K562 (cell line): ENCODE results near the gene NR5A1. TPM values are rescaled to one million over a fixed set of nuclear protein-coding genes. Genes with fewer than 3 reads are reported as not detected.
A peak's percentile ranks its signal among the peaks of the same experiment; 100 is the strongest.

Experiments
- ATAC-seq: fragments of 200-7000 bp; cut with Tn5 transposase; 3 replicates; pipeline ENCODE4 v1.9.1; 2020; ENCODE audit warnings: moderate library complexity
- BruUV-seq: library from RNA; stranded (reverse); fragments of 400-500 nt; replicated peaks from 2 replicates; lab custom pipeline; 2021; lab: Mats Ljungman, UMichigan
- CTCF ChIA-PET: fragments of 300-600 bp; formaldehyde crosslinking; extraction: SDS; loops from one replicate; lab custom pipeline; 2021; ENCODE audit warnings: low intra/inter-chr PET ratio; lab: Yijun Ruan, JAX
- POLR2A ChIA-PET: fragments of 300-600, 350-650 bp; sonication (Branson Sonifier 250); formaldehyde crosslinking; extraction: SDS; loops from one replicate; lab custom pipeline; 2021; ENCODE audit warnings: antibody characterized with exemption, inconsistent platforms; lab: Yijun Ruan, JAX
- DNase-seq, 4 experiments: peaks; one replicate each; pipeline versions ENCODE4 v3.0.0 to v3.0.0-alpha.2; 2011 to 2018; ENCODE audit warnings: low spot score in 3 of 4, mixed read lengths in 3 of 4; ENCODE audit errors: extremely low read depth in 1 of 4
- FAIRE-seq: peaks from 2 replicates; lab custom pipeline; 2011; peaks lifted over from hg19 to GRCh38; lab: Jason Lieb, UNC
- H2AFZ ChIP-seq: 2 replicates; pipeline ENCODE4 v1.6.0; 2011; ENCODE audit warnings: low read depth, low read length, control low read depth, inconsistent platforms
- H3K27ac ChIP-seq: fragments of 200-600 bp; 3 replicates; pipeline ENCODE4 v1.8.0; 2011; ENCODE audit warnings: low read depth, mild to moderate bottlenecking, control low read depth, inconsistent platforms, low read length, moderate library complexity, mixed read lengths; ENCODE audit errors: extremely low read depth
- H3K27me3 ChIP-seq, 2 experiments: fragments of 300-600 bp in 1 of 2; 2 replicates in 1 of 2; 3 replicates in 1 of 2; pipeline versions ENCODE4 v1.6.0 to v1.8.0; 2011; ENCODE audit warnings: inconsistent platforms in 2 of 2, low read length in 2 of 2, mild to moderate bottlenecking in 1 of 2, mixed read lengths in 1 of 2, moderate library complexity in 1 of 2; ENCODE audit not compliant: control insufficient read depth in 2 of 2, insufficient read depth in 2 of 2
- H3K36me3 ChIP-seq: fragments of 300-600 bp; 3 replicates; pipeline ENCODE4 v1.8.0; 2011; ENCODE audit warnings: mild to moderate bottlenecking, low read length, inconsistent platforms; ENCODE audit not compliant: control insufficient read depth, insufficient read depth
- H3K4me1 ChIP-seq, 2 experiments: fragments of 200-600 bp in 1 of 2; replicated peaks in 1 of 2; 2 replicates in 1 of 2; 3 replicates in 1 of 2; pipeline versions ENCODE4 v1.5.1 to v1.8.0; 2011; ENCODE audit warnings: inconsistent platforms in 2 of 2, low read length in 2 of 2, mild to moderate bottlenecking in 1 of 2, mixed read lengths in 1 of 2, moderate library complexity in 1 of 2; ENCODE audit not compliant: control insufficient read depth in 2 of 2, insufficient read depth in 2 of 2
- H3K4me2 ChIP-seq: 2 replicates; pipeline ENCODE4 v1.6.1; 2011; ENCODE audit warnings: low read length, control low read depth, inconsistent platforms, mixed read lengths; ENCODE audit not compliant: insufficient read depth
- H3K4me3 ChIP-seq: fragments of 200-600 bp; sonication (generic), shearing (Covaris generic); 2 replicates; pipeline ENCODE4 v1.5.1; 2016; ENCODE audit warnings: control low read depth, inconsistent platforms
- H3K79me2 ChIP-seq: fragments of 200-600 bp; 3 replicates; pipeline ENCODE4 v1.8.0; 2011; ENCODE audit warnings: low read length, inconsistent platforms; ENCODE audit not compliant: control insufficient read depth, insufficient read depth
- H3K9ac ChIP-seq, 2 experiments: 2 replicates each; pipeline versions ENCODE4 v1.6.0 to v1.6.1; 2011; ENCODE audit warnings: low read depth in 2 of 2, low read length in 2 of 2, control low read depth in 1 of 2, inconsistent platforms in 1 of 2, mild to moderate bottlenecking in 1 of 2, mixed read lengths in 1 of 2; ENCODE audit not compliant: insufficient read depth in 1 of 2
- H3K9me1 ChIP-seq: one replicate; pipeline ENCODE4 v1.6.0; 2011; ENCODE audit warnings: inconsistent platforms, mild to moderate bottlenecking, low read length, moderate library complexity; ENCODE audit not compliant: control insufficient read depth, insufficient read depth
- H3K9me3 ChIP-seq: replicated peaks from 2 replicates; pipeline ENCODE4 v1.5.1; 2011; ENCODE audit warnings: low read depth, low read length, inconsistent platforms; ENCODE audit not compliant: control insufficient read depth, insufficient read depth
- H4K20me1 ChIP-seq: replicated peaks from 2 replicates; pipeline ENCODE4 v1.6.1; 2011; ENCODE audit warnings: low read length, inconsistent platforms, mixed read lengths; ENCODE audit not compliant: control insufficient read depth, insufficient read depth
- ADNP ChIP-seq: fragments of 200-800 bp; sonication (Bioruptor generic); IDR thresholded peaks from 2 replicates; pipeline ENCODE4 v1.6.1; 2016; ENCODE audit warnings: missing genetic modification characterization, missing compliant biosample characterization
- ATF7 ChIP-seq: fragments of 450-650 bp; IDR thresholded peaks from 2 replicates; pipeline ENCODE4 v1.7.1; 2014; ENCODE audit warnings: mild to moderate bottlenecking, moderate library complexity
- BRD9 ChIP-seq: fragments of 450-650 bp; IDR thresholded peaks from 2 replicates; pipeline ENCODE4 v1.6.1; 2018; ENCODE audit warnings: low read depth; ENCODE audit not compliant: partially characterized antibody
- CBX3 ChIP-seq, 2 experiments: IDR thresholded peaks; 1 replicate in 1 of 2; 2 replicates in 1 of 2; pipeline ENCODE4 v1.6.1; 2012; ENCODE audit warnings: inconsistent platforms in 2 of 2, low read length in 2 of 2, borderline replicate concordance in 1 of 2, control low read depth in 1 of 2
- CHD1 ChIP-seq: fragments of 200-600 bp; sonication (generic); IDR thresholded peaks from one replicate; pipeline ENCODE4 v1.6.1; 2012; ENCODE audit warnings: mild to moderate bottlenecking, moderate library complexity, low read length, inconsistent platforms
- HLTF ChIP-seq: fragments of 450-650 bp; IDR thresholded peaks from 2 replicates; pipeline ENCODE4 v1.6.1; 2016
- KAT8 ChIP-seq: fragments of 450-650 bp; IDR thresholded peaks from 2 replicates; pipeline ENCODE4 v1.6.1; 2016; ENCODE audit warnings: low read depth, mild to moderate bottlenecking
- KDM1A ChIP-seq, 2 experiments: fragments of 450-650 bp; IDR thresholded peaks; 2 replicates each; pipeline ENCODE4 v1.6.1; 2016; ENCODE audit warnings: mild to moderate bottlenecking in 2 of 2
- MAFG ChIP-seq: fragments of 450-650 bp; conservative IDR thresholded peaks from 2 replicates; pipeline ENCODE4 v1.6.1; 2016; ENCODE audit warnings: missing genetic modification characterization, missing compliant biosample characterization
- MEIS2 ChIP-seq: fragments of 450-650 bp; IDR thresholded peaks from 2 replicates; pipeline ENCODE4 v1.6.1; 2014; ENCODE audit warnings: mild to moderate bottlenecking; ENCODE audit not compliant: partially characterized antibody
- MTA3 ChIP-seq: fragments of 450-650 bp; formaldehyde crosslinking; IDR thresholded peaks from 2 replicates; pipeline ENCODE4 v1.6.1; 2017; ENCODE audit warnings: mild to moderate bottlenecking, borderline replicate concordance
- MXD1 ChIP-seq: fragments of 250-450 bp; sonication (Bioruptor Pico); IDR thresholded peaks from 2 replicates; pipeline ENCODE4 v1.8.0; 2021; ENCODE audit warnings: borderline replicate concordance, mild to moderate bottlenecking, moderate library complexity; ENCODE audit not compliant: poor library complexity, severe bottlenecking
- RBM25 ChIP-seq: fragments of 200-400 bp; formaldehyde crosslinking; IDR thresholded peaks from 2 replicates; pipeline ENCODE4 v1.6.1; 2018; ENCODE audit warnings: low read length, low read depth, moderate library complexity; ENCODE audit not compliant: severe bottlenecking
- SMAD1 ChIP-seq: fragments of 150-350 bp; IDR thresholded peaks from 2 replicates; pipeline ENCODE4 v1.6.1; 2014; ENCODE audit warnings: low read length, low read depth; ENCODE audit not compliant: partially characterized antibody
- TEAD4 ChIP-seq, 2 experiments: sonication (generic) in 1 of 2; formaldehyde crosslinking in 1 of 2; IDR thresholded peaks; 2 replicates each; pipeline versions ENCODE4 v1.6.1 to v1.8.0; 2012 to 2022; ENCODE audit warnings: borderline replicate concordance in 1 of 2, inconsistent platforms in 1 of 2, low read length in 1 of 2, mild to moderate bottlenecking in 1 of 2, missing genetic modification reagents in 1 of 2
- WGBS: fragments of 100-300 bp; shearing (Covaris generic); methylation state at CpG from one replicate; pipeline ENCODE4 v1.1.6; 2016; ENCODE audit warnings: low coverage, mixed read lengths; ENCODE audit not compliant: insufficient coverage; ENCODE audit errors: missing lambda C conversion rate; 5-methylcytosine and 5-hydroxymethylcytosine counted together
- in situ Hi-C: fragments of 300-500 bp; cut with MboI; formaldehyde crosslinking; loops from 4 replicates; pipeline ENCODE4 v1.15.0; 2018; ENCODE audit warnings: inconsistent platforms, mixed read lengths
- intact Hi-C: fragments of 100-400 bp; cut with micrococcal nuclease; formaldehyde crosslinking; loops from 2 replicates; pipeline ENCODE4 v1.14.2; 2022
- polyA plus RNA-seq, 8 experiments: library from polyadenylated mRNA; depleted of rRNA in 4 of 8; stranded (reverse) in 5 of 8; unstranded in 3 of 8; fragments of >200 nt; fragmentation: Nextera tagmentation in 2 of 8; fragmentation: Illumina TruSeq in 1 of 8; extraction: Ambion mirVana in 2 of 8; extraction: Trizol in 1 of 8; gene quantifications; 2 replicates each; pipeline versions ENCODE4 v1.2.1 to v1.2.3, GENCODE V29; 2011 to 2014; ENCODE audit warnings: inconsistent platforms in 1 of 8, missing spikeins in 1 of 8
- total RNA-seq, 7 experiments: library from RNA; depleted of rRNA in 6 of 7; stranded (reverse); fragments of >200 nt in 6 of 7; fragmentation: Illumina TruSeq in 2 of 7; extraction: Trizol in 2 of 7; gene quantifications; 2 replicates each; pipeline versions ENCODE4 v1.2.1 to v1.2.3, GENCODE V29; 2011 to 2021; ENCODE audit warnings: low replicate concordance in 1 of 7

Gene NR5A1
- total and polyA plus RNA-seq, 9 of the 15 experiments (the other 6 are each of a cell fraction or from before 2014, with no cell fraction given) = 0.11 to 0.32 (median 0.20) TPM; not detected in 6

GRCh38 chr9:124439686-124440243, 67.4 kb downstream of the NR5A1 start (continued):
- TF ChIP-seq MXD1 (CRISPR knock-in tag) (no peak), CHD1 (no peak), BRD9 (no peak), ATF7 (no peak), SMAD1 (no peak)

GRCh38 chr9:124439086-124439485, 68.1 kb downstream of the NR5A1 start:
- WGBS = 14% methylated on average over 1 of the region's 1 CpG
- BruUV-seq = no TSS peak
- no peaks in the 10 kb centered on the region for H3K79me2 ChIP-seq
- ChIA-PET POLR2A (interaction anchor here (0.9 to 1.1 kb wide), 2 partner anchors 13 to 15 kb away, joined by 3 to 4 read pairs; no protein-coding TSS in a partner anchor), CTCF (no interaction called here)
- H3K4me3 ChIP-seq = no peak overlapping the region
- H3K27ac ChIP-seq = no peak overlapping the region
- intact Hi-C loops (no loop called here), in situ Hi-C loops (no loop called here)
- DNase-seq = no peak
- ATAC-seq = no peak
- FAIRE-seq = no peak
- no peak for TF ChIP-seq MEIS2
- TF ChIP-seq CBX3 (IDR thresholded peaks at IDR 0.05; ENCODE audit: borderline replicate concordance in 1 of 2, low read length in 2 of 2) = 0 out of 3 replicates have a peak, but pooled peaks of 1 of the 2 experiments have one; percentile 25
- TF ChIP-seq HLTF = 0 out of 2 replicates have a peak, but pooled peaks have one; percentile 42
- no peak for TF ChIP-seq KAT8
- TF ChIP-seq MTA3 = no peak
- peak; percentile 31 to 37; a peak in 1 of 4 replicates for TF ChIP-seq KDM1A (IDR thresholded peaks at IDR 0.05)
- TF ChIP-seq RBM25 = peak; percentile 94
- TF ChIP-seq TEAD4 (IDR thresholded peaks at IDR 0.05; ENCODE audit: low read length) = peak; percentile 15; the same call in 1 of the 2 replicates
- TF ChIP-seq TEAD4 (CRISPR knock-in tag; IDR thresholded peaks at IDR 0.05; ENCODE audit: borderline replicate concordance) = no peak
- TF ChIP-seq MAFG (tag) = no peak
- peak; percentile 30; the same call in 1 of the 2 replicates for TF ChIP-seq ADNP (tag)
- H3K36me3 ChIP-seq = no peaks in the 10 kb centered on the region
- no peak overlapping the region for H3K9ac ChIP-seq
- H3K9me3 ChIP-seq = no peaks in the 10 kb centered on the region
- no peaks in the 10 kb centered on the region for H3K9me1 ChIP-seq
- H4K20me1 ChIP-seq = no peaks in the 10 kb centered on the region; the same call in 1 of the 2 replicates
- H3K4me1 ChIP-seq = peaks cover 0 to 5% of the 10 kb centered on the region in 2 experiments; a peak in 2 of 5 replicates
- H3K4me2 ChIP-seq = no peak overlapping the region
- H3K27me3 ChIP-seq = peaks cover 16 to 52% of the 10 kb centered on the region in 2 experiments; a peak in 4 of 5 replicates
- no peak overlapping the region for H2AFZ ChIP-seq
